DND-41 (cell line): ENCODE results near the gene ADAP2.

ENCODE experiments used
- CTCF ChIP-seq: IDR thresholded peaks from 2 replicates; pipeline ENCODE4 v1.5.1; 2012; ENCODE audit warnings: borderline replicate concordance, low read length, moderate library complexity, mild to moderate bottlenecking; ENCODE audit not compliant: poor library complexity, severe bottlenecking; ENCODE audit errors: extremely low read depth
- EZH2 ChIP-seq: IDR thresholded peaks from 3 replicates; pipeline ENCODE4 v1.6.1; 2012; ENCODE audit warnings: borderline replicate concordance, low read depth, mild to moderate bottlenecking, moderate library complexity, low read length, inconsistent platforms; ENCODE audit not compliant: severe bottlenecking

GRCh38 chr17:30929081-30929633 is 7.4 kb downstream of the ADAP2 start:
- TF ChIP-seq CTCF (no peak), EZH2 (no peak)
